ENCODE measurements around the gene USP47. TPM values are rescaled to one million over a fixed set of nuclear protein-coding genes. Genes with fewer than 3 reads are reported as not detected.

The USP47 gene
- total and polyA plus RNA-seq, 2 of the 8 experiments (the other 6 are each of a cell fraction or from before 2014, with no cell fraction given), result 4.2 to 21.3 TPM

- TF ChIP-seq JUND (IDR thresholded peaks at IDR 0.05; ENCODE audit: low read length) (no peak), EP300 (IDR thresholded peaks at IDR 0.05; ENCODE audit: borderline replicate concordance in 1 of 2, low read depth in 2 of 2, low read length in 2 of 2) (no peak)
Measured at GRCh38 chr11:11975201-11976092, 133.7 kb downstream of the USP47 start (continued).
